HEK293T (cell line): ENCODE results near the gene SLC6A13.

Experiments used
- CTCF ChIA-PET: fragments of 350-600 bp; formaldehyde crosslinking; extraction: SDS; loops from one replicate; lab custom pipeline; 2021; ENCODE audit warnings: antibody characterized with exemption, inconsistent platforms; lab: Yijun Ruan, JAX
- POLR2A ChIA-PET: fragments of 350-600 bp; formaldehyde crosslinking; extraction: SDS; loops from one replicate; lab custom pipeline; 2020; ENCODE audit warnings: antibody characterized with exemption, inconsistent platforms; lab: Yijun Ruan, JAX
- DNase-seq: peaks from one replicate; pipeline ENCODE4 v3.0.0; 2012; ENCODE audit warnings: mixed read lengths; ENCODE audit errors: extremely low spot score
- ARNT ChIP-seq: fragments of 450-650 bp; IDR thresholded peaks from 2 replicates; pipeline ENCODE4 v1.6.1; 2017; ENCODE audit warnings: mild to moderate bottlenecking
- BHLHE40 ChIP-seq: fragments of 450-650 bp; IDR thresholded peaks from 2 replicates; pipeline ENCODE4 v1.6.1; 2016; ENCODE audit warnings: mild to moderate bottlenecking, moderate library complexity, borderline replicate concordance
- CTBP1 ChIP-seq: fragments of 450-650 bp; IDR thresholded peaks from 2 replicates; pipeline ENCODE4 v1.6.1; 2016; ENCODE audit warnings: borderline replicate concordance
- ELF4 ChIP-seq: fragments of 450-650 bp; IDR thresholded peaks from 2 replicates; pipeline ENCODE4 v1.6.1; 2017; ENCODE audit warnings: antibody characterized with exemption
- FOXA1 ChIP-seq: fragments of 450-650 bp; IDR thresholded peaks from 2 replicates; pipeline ENCODE4 v1.6.1; 2016; ENCODE audit warnings: mild to moderate bottlenecking
- FOXK2 ChIP-seq: fragments of 450-650 bp; IDR thresholded peaks from 2 replicates; pipeline ENCODE4 v1.6.1; 2016; ENCODE audit warnings: mild to moderate bottlenecking
- FOXM1 ChIP-seq: fragments of 450-650 bp; IDR thresholded peaks from 2 replicates; pipeline ENCODE4 v1.6.1; 2017; ENCODE audit warnings: mild to moderate bottlenecking, borderline replicate concordance
- HDGF ChIP-seq: fragments of 450-650 bp; IDR thresholded peaks from 2 replicates; pipeline ENCODE4 v1.6.1; 2017; ENCODE audit warnings: antibody characterized with exemption, borderline replicate concordance
- L3MBTL2 ChIP-seq: fragments of 450-650 bp; conservative IDR thresholded peaks from 2 replicates; pipeline ENCODE4 v1.6.1; 2016; ENCODE audit warnings: mild to moderate bottlenecking
- LEF1 ChIP-seq: fragments of 450-650 bp; IDR thresholded peaks from 2 replicates; pipeline ENCODE4 v1.6.1; 2017; ENCODE audit warnings: mild to moderate bottlenecking, borderline replicate concordance
- NFRKB ChIP-seq: fragments of 450-650 bp; IDR thresholded peaks from 2 replicates; pipeline ENCODE4 v1.6.1; 2016; ENCODE audit warnings: mild to moderate bottlenecking, moderate library complexity
- PKNOX1 ChIP-seq: fragments of 450-650 bp; IDR thresholded peaks from 2 replicates; pipeline ENCODE4 v1.6.1; 2016
- SP1 ChIP-seq: fragments of 450-650 bp; IDR thresholded peaks from 2 replicates; pipeline ENCODE4 v1.6.1; 2017
- SUZ12 ChIP-seq: fragments of 450-650 bp; IDR thresholded peaks from 2 replicates; pipeline ENCODE4 v1.6.1; 2016; ENCODE audit warnings: mild to moderate bottlenecking
- TARDBP ChIP-seq: fragments of 450-650 bp; IDR thresholded peaks from 2 replicates; pipeline ENCODE4 v1.6.1; 2016
- ZNF384 ChIP-seq: fragments of 450-650 bp; IDR thresholded peaks from 2 replicates; pipeline ENCODE4 v1.6.1; 2016

Gene SLC6A13

GRCh38 chr12:243381-243780 lies 19.3 kb downstream of the SLC6A13 start:
- ChIA-PET CTCF (no interaction called here), POLR2A (no interaction called here)
- DNase-seq = no peak
- TF ChIP-seq FOXM1 (no peak), PKNOX1 (no peak), HDGF (no peak), NFRKB (no peak), L3MBTL2 (no peak), SP1 (no peak), SUZ12 (no peak), ELF4 (no peak), CTBP1 (no peak), LEF1 (no peak), ZNF384 (no peak), BHLHE40 (no peak), ARNT (no peak), TARDBP (no peak), FOXA1 (no peak)

DNA sequence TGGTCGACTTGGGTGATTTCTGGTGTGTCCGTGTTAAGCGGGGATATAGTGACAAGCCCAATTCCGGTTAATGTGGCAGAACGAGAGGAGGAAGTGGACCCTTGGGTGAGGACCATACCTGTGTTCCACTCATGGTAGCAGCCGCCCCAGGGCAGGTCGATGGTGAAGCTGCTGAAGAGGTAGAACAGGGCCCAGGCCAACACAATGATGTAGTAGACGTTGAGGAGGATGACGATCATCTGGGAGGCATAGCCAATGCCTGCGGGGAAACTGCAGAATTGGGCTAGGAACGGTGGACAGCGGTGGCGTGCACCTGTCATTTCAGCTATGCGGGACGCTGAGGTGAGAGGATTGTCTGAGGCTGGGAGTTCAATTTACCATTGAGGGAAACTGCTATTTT lies 20.1 kb downstream of the SLC6A13 start:
- ChIA-PET CTCF (no interaction called here), POLR2A (no interaction called here)
- no peak for DNase-seq
- TF ChIP-seq SUZ12 (no peak), ELF4 (no peak), L3MBTL2 (no peak), PKNOX1 (no peak)

DNA sequence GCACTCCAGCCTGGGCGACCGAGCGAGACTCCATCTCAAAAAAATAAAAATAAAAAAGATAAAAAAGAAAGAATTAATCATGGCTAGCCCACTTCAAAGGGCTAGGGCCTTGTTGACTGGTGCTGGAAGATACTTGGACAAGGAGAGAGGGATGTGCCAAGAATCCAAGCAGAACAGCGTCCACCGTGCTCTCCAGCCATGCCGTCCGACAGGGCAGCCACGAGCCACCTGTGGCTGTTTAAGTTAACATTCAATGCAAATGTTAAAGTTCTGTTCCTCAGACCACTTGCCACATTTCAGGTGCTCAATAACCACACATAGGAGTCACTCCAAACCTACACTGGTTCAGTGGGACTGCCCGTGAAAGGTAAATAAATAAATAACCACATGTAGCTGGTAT lies 21.4 kb downstream of the SLC6A13 start:
- DNase-seq = no peak
- POLR2A ChIA-PET = no interaction called here
- TF ChIP-seq PKNOX1 (no peak), FOXM1 (no peak), HDGF (no peak), ARNT (no peak), NFRKB (no peak), L3MBTL2 (no peak), ELF4 (no peak), SP1 (no peak), CTBP1 (no peak), LEF1 (no peak)
- CTCF ChIA-PET = no interaction called here

GRCh38 chr12:240566-240965 lies 22.1 kb downstream of the SLC6A13 start:
- ChIA-PET CTCF (no interaction called here), POLR2A (no interaction called here)
- TF ChIP-seq LEF1 (no peak), ZNF384 (no peak), SP1 (no peak), ELF4 (no peak), HDGF (no peak), FOXK2 (no peak), SUZ12 (no peak), PKNOX1 (no peak), NFRKB (no peak), FOXM1 (no peak), FOXA1 (no peak), CTBP1 (no peak), ARNT (no peak), BHLHE40 (no peak)
- no peak for DNase-seq

DNA sequence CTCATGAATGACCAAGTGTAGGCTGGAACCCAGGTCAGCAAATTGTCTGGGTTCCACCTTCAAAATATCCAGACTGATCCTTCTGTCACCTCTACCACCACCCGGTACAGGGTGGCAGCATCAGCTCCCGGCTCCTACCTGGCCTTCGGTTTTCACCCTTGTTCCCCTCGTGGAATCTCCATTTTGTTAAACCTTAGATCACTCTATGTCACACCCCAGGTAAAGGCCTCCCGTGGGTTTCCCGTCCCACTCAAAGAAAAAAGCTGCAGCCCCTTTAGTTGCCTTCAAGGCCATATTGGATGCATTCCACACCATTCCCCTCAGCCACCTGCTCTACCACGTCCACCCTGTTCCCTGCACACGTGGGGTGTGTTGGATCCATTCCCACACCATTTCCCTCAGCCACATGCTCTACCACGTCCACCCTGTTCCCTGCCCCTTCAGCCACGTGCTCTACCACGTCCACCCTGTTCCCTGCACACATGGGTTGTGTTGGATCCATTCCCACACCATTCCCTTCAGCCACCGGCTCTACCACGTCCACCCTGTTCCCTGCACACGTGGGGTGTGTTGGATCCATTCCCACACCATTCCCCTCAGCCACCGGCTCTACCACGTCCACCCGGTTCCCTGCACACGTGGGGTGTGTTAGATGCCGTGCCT lies 23.8 kb downstream of the SLC6A13 start:
- ChIA-PET POLR2A (no interaction called here), CTCF (no interaction called here)
- TF ChIP-seq ELF4 (no peak), BHLHE40 (no peak), SP1 (no peak), L3MBTL2 (no peak), ZNF384 (no peak), SUZ12 (no peak), FOXA1 (no peak), LEF1 (no peak), NFRKB (no peak), HDGF (no peak), FOXM1 (no peak), TARDBP (no peak), ARNT (no peak), PKNOX1 (no peak), FOXK2 (no peak), CTBP1 (no peak)
- no peak for DNase-seq
